Activated T-cell treated with anti-CD3 and anti-CD28 coated beads, Interleukin-2, amount 50 U/mL, for 72 hours (primary cell): ENCODE results near the gene RBMS1. TPM values are rescaled to one million over a fixed set of nuclear protein-coding genes. Genes with fewer than 3 reads are reported as not detected.

Experiments used
- ATAC-seq, 2 donors: fragments of 150-1000 bp; cut with Tn5 transposase; replicated peaks in 1 of 2; 2 replicates each; pipeline ENCODE4 v1.10.0; 2021; ENCODE audit warnings: moderate library complexity in 2 of 2, mild to moderate bottlenecking in 1 of 2
- DNase-seq, 2 donors: peaks; one replicate each; pipeline ENCODE4 v3.0.0; 2021 to 2022; ENCODE audit warnings: mixed read lengths in 1 of 2
- H3K27ac Mint-ChIP-seq: one replicate; pipeline ENCODE4 v1.8.0; 2022; ENCODE audit warnings: mild to moderate bottlenecking, moderate library complexity, mixed read lengths
- H3K27me3 Mint-ChIP-seq: one replicate; pipeline ENCODE4 v1.8.0; 2022; ENCODE audit warnings: low read depth, mixed read lengths
- H3K36me3 Mint-ChIP-seq, 2 donors: one replicate each; pipeline ENCODE4 v1.8.0; 2022; ENCODE audit warnings: mixed read lengths in 2 of 2, mild to moderate bottlenecking in 1 of 2; ENCODE audit not compliant: insufficient read depth in 2 of 2
- H3K4me1 Mint-ChIP-seq: one replicate; pipeline ENCODE4 v1.8.0; 2022; ENCODE audit warnings: low read depth, mixed read lengths
- H3K4me3 Mint-ChIP-seq, 2 donors: one replicate each; pipeline ENCODE4 v1.8.0; 2022; ENCODE audit warnings: mild to moderate bottlenecking in 2 of 2, mixed read lengths in 2 of 2, moderate library complexity in 2 of 2
- H3K9me3 Mint-ChIP-seq, 2 donors: one replicate each; pipeline ENCODE4 v1.8.0; 2022; ENCODE audit warnings: mixed read lengths in 2 of 2
- total RNA-seq, 2 donors: library from RNA; stranded (reverse); gene quantifications; one replicate each; pipeline ENCODE4 v1.2.3, GENCODE V29; 2022

Gene RBMS1
- total RNA-seq, 2 donors from 2014 or later: 48.4 to 55.1 TPM

- H3K27me3 Mint-ChIP-seq: no peaks in the 10 kb centered on the region
- peak; percentile 16 to 34 for ATAC-seq
- H3K9me3 Mint-ChIP-seq: no peaks in the 10 kb centered on the region
- H3K27ac Mint-ChIP-seq: peak overlapping the region; percentile 89
- H3K36me3 Mint-ChIP-seq: peaks cover 2% of the 10 kb centered on the region in 2 donors
- H3K4me3 Mint-ChIP-seq: peak overlapping the region; percentile 86 to 97
- peaks cover 21% of the 10 kb centered on the region for H3K4me1 Mint-ChIP-seq
- peak in 1 of 2 donors; percentile 27 for DNase-seq
Observed at GRCh38 chr2:160405077-160405867, 88.3 kb downstream of the RBMS1 start.

- no peaks in the 10 kb centered on the region for H3K9me3 Mint-ChIP-seq
- H3K27ac Mint-ChIP-seq: peak overlapping the region; percentile 80
- H3K27me3 Mint-ChIP-seq: no peaks in the 10 kb centered on the region
- H3K4me1 Mint-ChIP-seq: peaks cover 4% of the 10 kb centered on the region
- no peak for ATAC-seq
- peaks cover 2% of the 10 kb centered on the region in 2 donors for H3K36me3 Mint-ChIP-seq
- peak overlapping the region; percentile 86 to 97 for H3K4me3 Mint-ChIP-seq
- DNase-seq: no peak
Observed at GRCh38 chr2:160402997-160403979, 90.3 kb downstream of the RBMS1 start.

- Mint-ChIP-seq H3K27ac (peak overlapping the region; percentile 80), H3K4me1 (no peaks in the 10 kb centered on the region), H3K4me3 (peak overlapping the region in 1 of 2 donors; percentile 17), H3K9me3 (no peaks in the 10 kb centered on the region), H3K27me3 (no peaks in the 10 kb centered on the region), H3K36me3 (peaks cover 2% of the 10 kb centered on the region in 2 donors)
- DNase-seq (no peak), ATAC-seq (no peak)
Observed at GRCh38 chr2:160402501-160402900, 91.1 kb downstream of the RBMS1 start.

GRCh38 chr2:160401895-160402294 is 91.7 kb downstream of the RBMS1 start:
- Mint-ChIP-seq H3K4me1 (no peaks in the 10 kb centered on the region), H3K27me3 (no peaks in the 10 kb centered on the region), H3K27ac (no peak overlapping the region), H3K36me3 (peaks cover 2% of the 10 kb centered on the region in 2 donors), H3K9me3 (no peaks in the 10 kb centered on the region), H3K4me3 (peak overlapping the region; percentile 9 to 13)
- no peak for ATAC-seq
- no peak for DNase-seq

- H3K27ac Mint-ChIP-seq: no peak overlapping the region
Observed at GRCh38 chr2:160399880-160400279, 93.7 kb downstream of the RBMS1 start.

GRCh38 chr2:160397530-160397865 is 96.1 kb downstream of the RBMS1 start:
- H3K36me3 Mint-ChIP-seq: no peaks in the 10 kb centered on the region
- H3K27ac Mint-ChIP-seq: no peak overlapping the region
- no peaks in the 10 kb centered on the region for H3K9me3 Mint-ChIP-seq
- DNase-seq (no peak), ATAC-seq (no peak)
- no peaks in the 10 kb centered on the region for H3K27me3 Mint-ChIP-seq
- no peak overlapping the region for H3K4me3 Mint-ChIP-seq
- peaks cover 38% of the 10 kb centered on the region for H3K4me1 Mint-ChIP-seq

More at GRCh38 chr2:160399880-160400279, 93.7 kb downstream of the RBMS1 start:
- Mint-ChIP-seq H3K36me3 (no peaks in the 10 kb centered on the region), H3K4me3 (no peak overlapping the region), H3K4me1 (peaks cover 14% of the 10 kb centered on the region), H3K27me3 (no peaks in the 10 kb centered on the region), H3K9me3 (no peaks in the 10 kb centered on the region)
- DNase-seq (no peak), ATAC-seq (no peak)

- DNase-seq (no peak), ATAC-seq (peak; percentile 96 to 98)
- no peaks in the 10 kb centered on the region for H3K9me3 Mint-ChIP-seq
- H3K27ac Mint-ChIP-seq: peak overlapping the region; percentile 13
- peaks cover 0 to 4% of the 10 kb centered on the region in 2 donors for H3K36me3 Mint-ChIP-seq
- H3K4me3 Mint-ChIP-seq: peak overlapping the region; percentile 49 to 52
- peaks cover 70% of the 10 kb centered on the region for H3K4me1 Mint-ChIP-seq
- no peaks in the 10 kb centered on the region for H3K27me3 Mint-ChIP-seq
Observed at GRCh38 chr2:160394153-160394552, 99.5 kb downstream of the RBMS1 start.

- H3K36me3 Mint-ChIP-seq: peaks cover 0 to 4% of the 10 kb centered on the region in 2 donors
- H3K4me1 Mint-ChIP-seq: peaks cover 90% of the 10 kb centered on the region
- no peak overlapping the region for H3K4me3 Mint-ChIP-seq
- no peaks in the 10 kb centered on the region for H3K27me3 Mint-ChIP-seq
- no peaks in the 10 kb centered on the region for H3K9me3 Mint-ChIP-seq
- DNase-seq (no peak), ATAC-seq (no peak)
- H3K27ac Mint-ChIP-seq: peak overlapping the region; percentile 36
Observed at GRCh38 chr2:160392201-160392600, 101.4 kb downstream of the RBMS1 start.

- H3K4me1 Mint-ChIP-seq: peaks cover 97% of the 10 kb centered on the region
Observed at GRCh38 chr2:160390544-160391455, 102.8 kb downstream of the RBMS1 start.

GRCh38 chr2:160389875-160390274 is 103.7 kb downstream of the RBMS1 start:
- Mint-ChIP-seq H3K4me1 (peaks cover 90% of the 10 kb centered on the region), H3K27me3 (no peaks in the 10 kb centered on the region), H3K4me3 (no peak overlapping the region), H3K36me3 (peaks cover 0 to 4% of the 10 kb centered on the region in 2 donors), H3K9me3 (no peaks in the 10 kb centered on the region), H3K27ac (peak overlapping the region; percentile 14)
- DNase-seq (no peak), ATAC-seq (no peak)

More at GRCh38 chr2:160390544-160391455, 102.8 kb downstream of the RBMS1 start:
- no peak for DNase-seq
- Mint-ChIP-seq H3K27me3 (no peaks in the 10 kb centered on the region), H3K9me3 (no peaks in the 10 kb centered on the region), H3K36me3 (peaks cover 0 to 4% of the 10 kb centered on the region in 2 donors), H3K27ac (no peak overlapping the region), H3K4me3 (peak overlapping the region in 1 of 2 donors; percentile 37)
- ATAC-seq: no peak

- H3K4me1 Mint-ChIP-seq: peaks cover 81% of the 10 kb centered on the region
Observed at GRCh38 chr2:160388464-160389263, 104.9 kb downstream of the RBMS1 start.

More at GRCh38 chr2:160388464-160389263, 104.9 kb downstream of the RBMS1 start:
- Mint-ChIP-seq H3K36me3 (peaks cover 0 to 4% of the 10 kb centered on the region in 2 donors), H3K4me3 (peak overlapping the region; percentile 72 to 73), H3K27me3 (no peaks in the 10 kb centered on the region), H3K27ac (peak overlapping the region; percentile 47), H3K9me3 (no peaks in the 10 kb centered on the region)
- DNase-seq: peak; percentile 49 to 56
- ATAC-seq: peak; percentile 76 to 80
